ENCODE measurements around the gene EIF2B5. TPM values are rescaled to one million over a fixed set of nuclear protein-coding genes. Genes with fewer than 3 reads are reported as not detected.

EIF2B5 gene
- total and polyA plus RNA-seq, 2 of the 13 experiments (the other 11 are each of a cell fraction or from before 2014, with no cell fraction given), result 38.4 to 60.2 TPM

GRCh38 chr3:184133840-184134745 lies 1.1 kb upstream of the EIF2B5 start (continued):
- TF ChIP-seq ZNF10 (CRISPR knock-in tag; IDR thresholded peaks at IDR 0.05; ENCODE audit: borderline replicate concordance, low read depth) (no peak), ARNT2 (CRISPR knock-in tag; IDR thresholded peaks at IDR 0.05; ENCODE audit: low read depth) (peak; percentile 65), SMYD3 (CRISPR knock-in tag; IDR thresholded peaks at IDR 0.05) (0 out of 2 replicates have a peak, but pooled peaks have one; percentile 21), MYPOP (CRISPR knock-in tag; IDR thresholded peaks at IDR 0.05) (peak; percentile 62), ZNF574 (CRISPR knock-in tag; IDR thresholded peaks at IDR 0.05) (peak; percentile 93), SAP130 (CRISPR knock-in tag; IDR thresholded peaks at IDR 0.05; ENCODE audit: low read depth) (peak; percentile 87), ZNF746 (CRISPR knock-in tag; IDR thresholded peaks at IDR 0.05) (peak; percentile 63; the same call in 1 of the 2 replicates), ZNF609 (CRISPR knock-in tag; IDR thresholded peaks at IDR 0.05; ENCODE audit: borderline replicate concordance) (peak; percentile 28; the same call in 1 of the 2 replicates), ZBTB33 (CRISPR knock-in tag; IDR thresholded peaks at IDR 0.05) (no peak), BRD4 (CRISPR knock-in tag; IDR thresholded peaks at IDR 0.05) (0 out of 2 replicates have a peak, but pooled peaks have one; percentile 28), DNMT3B (CRISPR knock-in tag; conservative IDR thresholded peaks at IDR 0.05) (no peak), CHD4 (IDR thresholded peaks at IDR 0.05; ENCODE audit: borderline replicate concordance, low read length) (no peak), MAFF (IDR thresholded peaks at IDR 0.05; ENCODE audit: low read depth, low read length) (no peak), RFXAP (CRISPR knock-in tag; IDR thresholded peaks at IDR 0.05; ENCODE audit: borderline replicate concordance) (peak; percentile 47; the same call in 1 of the 2 replicates), ZNF7 (CRISPR knock-in tag; IDR thresholded peaks at IDR 0.05) (no peak), ZNF780A (CRISPR knock-in tag; IDR thresholded peaks at IDR 0.05) (peak; percentile 19; the same call in 1 of the 2 replicates), ZNF777 (CRISPR knock-in tag; IDR thresholded peaks at IDR 0.05) (peak; percentile 56), KLF16 (CRISPR knock-in tag; IDR thresholded peaks at IDR 0.05) (peak in 1 of 2 experiments; percentile 26; a peak in 1 of 4 replicates)
